CD14-positive monocyte (primary cell): ENCODE results near the gene DNAJA1. TPM values are rescaled to one million over a fixed set of nuclear protein-coding genes. Genes with fewer than 3 reads are reported as not detected.
A peak's percentile ranks its signal among the peaks of the same experiment; 100 is the strongest.
"Not testable (repeated sequence)": the region's sequence is repeated elsewhere in the genome, so short reads cannot be mapped to it uniquely, and the experiment has no call there.

Experiments
- DNase-seq, 3 donors: peaks; one replicate each; pipeline ENCODE4 v3.0.0-alpha.2; 2011 to 2022
- H2AFZ ChIP-seq: 2 replicates; pipeline ENCODE4 v1.6.0; 2012; ENCODE audit warnings: mild to moderate bottlenecking, low read depth, low read length, inconsistent platforms; ENCODE audit not compliant: insufficient read depth, poor library complexity, severe bottlenecking
- H3K27ac ChIP-seq, 2 donors: 1 replicate in 1 of 2; 2 replicates in 1 of 2; pipeline ENCODE4 v1.5.1; 2012 to 2013; ENCODE audit warnings: low read length in 2 of 2, control low read depth in 1 of 2, inconsistent platforms in 1 of 2, low read depth in 1 of 2, mild to moderate bottlenecking in 1 of 2
- H3K27me3 ChIP-seq, 2 donors: one replicate each; pipeline versions ENCODE4 v1.6.0 to v1.6.1; 2011 to 2013; ENCODE audit warnings: low read length in 2 of 2; ENCODE audit not compliant: control insufficient read depth in 2 of 2, insufficient read depth in 2 of 2
- H3K36me3 ChIP-seq, 2 donors: replicated peaks in 1 of 2; 1 replicate in 1 of 2; 2 replicates in 1 of 2; pipeline versions ENCODE4 v1.5.1 to v1.6.1; 2012 to 2013; ENCODE audit warnings: low read length in 2 of 2, control low read depth in 1 of 2, inconsistent platforms in 1 of 2, mild to moderate bottlenecking in 1 of 2; ENCODE audit not compliant: insufficient read depth in 2 of 2, control insufficient read depth in 1 of 2
- H3K4me1 ChIP-seq, 2 donors: 1 replicate in 1 of 2; 2 replicates in 1 of 2; pipeline versions ENCODE4 v1.5.1 to v1.6.1; 2012 to 2013; ENCODE audit warnings: low read length in 2 of 2, control low read depth in 1 of 2, inconsistent platforms in 1 of 2, mild to moderate bottlenecking in 1 of 2, moderate library complexity in 1 of 2; ENCODE audit not compliant: insufficient read depth in 2 of 2, control insufficient read depth in 1 of 2
- H3K4me2 ChIP-seq: replicated peaks from 2 replicates; pipeline ENCODE3; 2012; ENCODE audit warnings: low read length, moderate library complexity, mild to moderate bottlenecking; ENCODE audit not compliant: poor library complexity, severe bottlenecking; ENCODE audit errors: extremely low read depth
- H3K4me3 ChIP-seq, 3 experiments: fragments of 200-600 bp in 1 of 3; sonication (generic) in 1 of 3; replicated peaks in 1 of 3; 1 replicate in 2 of 3; 2 replicates in 1 of 3; pipeline ENCODE4 v1.5.1; 2011 to 2013; ENCODE audit warnings: low read length in 3 of 3, mild to moderate bottlenecking in 3 of 3, control low read depth in 2 of 3, low read depth in 2 of 3, inconsistent platforms in 1 of 3, moderate library complexity in 1 of 3
- H3K79me2 ChIP-seq: 2 replicates; pipeline ENCODE4 v1.6.0; 2012; ENCODE audit warnings: mild to moderate bottlenecking, control low read depth, inconsistent platforms, low read length, moderate library complexity; ENCODE audit not compliant: insufficient read depth
- H3K9ac ChIP-seq: 2 replicates; pipeline ENCODE4 v1.6.0; 2017; ENCODE audit warnings: low read length, mild to moderate bottlenecking; ENCODE audit not compliant: insufficient read depth, poor library complexity, severe bottlenecking
- H3K9me3 ChIP-seq, 2 donors: replicated peaks in 1 of 2; 1 replicate in 1 of 2; 2 replicates in 1 of 2; pipeline versions ENCODE4 v1.5.1 to v1.6.1; 2012 to 2013; ENCODE audit warnings: low read length in 2 of 2, control low read depth in 1 of 2; ENCODE audit not compliant: control insufficient read depth in 1 of 2, insufficient read depth in 1 of 2
- H4K20me1 ChIP-seq: 2 replicates; pipeline ENCODE4 v1.6.0; 2012; ENCODE audit warnings: mild to moderate bottlenecking, low read length, control low read depth, moderate library complexity; ENCODE audit not compliant: insufficient read depth
- H3K27ac Mint-ChIP-seq, 7 donors: one replicate each; pipeline ENCODE4 v1.8.0; 2020; ENCODE audit warnings: mild to moderate bottlenecking in 7 of 7, mixed read lengths in 7 of 7, moderate library complexity in 6 of 7, inconsistent platforms in 2 of 7
- H3K27me3 Mint-ChIP-seq, 3 donors: one replicate each; pipeline ENCODE4 v1.8.0; 2021 to 2022; ENCODE audit warnings: low read depth in 3 of 3, mild to moderate bottlenecking in 3 of 3, mixed read lengths in 3 of 3, moderate library complexity in 3 of 3, inconsistent platforms in 1 of 3
- H3K36me3 Mint-ChIP-seq, 2 donors: one replicate each; pipeline ENCODE4 v1.8.0; 2020; ENCODE audit warnings: mixed read lengths in 2 of 2, inconsistent platforms in 1 of 2, mild to moderate bottlenecking in 1 of 2
- H3K4me1 Mint-ChIP-seq: one replicate; pipeline ENCODE4 v1.8.0; 2020; ENCODE audit warnings: mild to moderate bottlenecking, mixed read lengths
- H3K4me3 Mint-ChIP-seq, 2 donors: one replicate each; pipeline ENCODE4 v1.8.0; 2020; ENCODE audit warnings: mild to moderate bottlenecking in 2 of 2, mixed read lengths in 2 of 2, moderate library complexity in 1 of 2
- H3K9me3 Mint-ChIP-seq, 7 donors: one replicate each; pipeline ENCODE4 v1.8.0; 2020 to 2022; ENCODE audit warnings: mixed read lengths in 7 of 7, mild to moderate bottlenecking in 6 of 7, moderate library complexity in 6 of 7, inconsistent platforms in 2 of 7
- CTCF ChIP-seq: fragments of 200-600 bp; IDR thresholded peaks from one replicate; pipeline ENCODE4 v1.8.0; 2022; ENCODE audit warnings: antibody characterized with exemption, mild to moderate bottlenecking
- WGBS: methylation state at CpG from one replicate; pipeline ENCODE4 v1.1.5; 2013; ENCODE audit warnings: missing lambda C conversion rate; ENCODE audit not compliant: insufficient coverage; 5-methylcytosine and 5-hydroxymethylcytosine counted together
- intact Hi-C, 2 donors: fragments of 100-400 bp; cut with micrococcal nuclease; formaldehyde crosslinking; loops; one replicate each; pipeline versions ENCODE4 v1.15.0 to v1.15.1; 2023
- polyA plus RNA-seq, 3 donors: library from polyadenylated mRNA; depleted of rRNA in 1 of 3; unstranded in 2 of 3; stranded (reverse) in 1 of 3; fragments of 300-500 nt in 2 of 3; fragments of >200 nt in 1 of 3; fragmentation: Illumina TruSeq in 2 of 3; gene quantifications; 1 replicate in 2 of 3; 2 replicates in 1 of 3; pipeline ENCODE4 v1.2.3, GENCODE V29; 2012 to 2021

The DNAJA1 gene
- polyA plus RNA-seq, 3 donors = 73.3 to 112 (median 93.6) TPM

- H3K4me1 Mint-ChIP-seq, H2AFZ ChIP-seq, H3K4me3 Mint-ChIP-seq, H3K4me3 ChIP-seq, H3K27ac ChIP-seq, H3K4me1 ChIP-seq, H3K36me3 ChIP-seq, H3K36me3 Mint-ChIP-seq, H3K9me3 ChIP-seq, H4K20me1 ChIP-seq, H3K9me3 Mint-ChIP-seq, H3K4me2 ChIP-seq, DNase-seq, H3K9ac ChIP-seq, H3K27me3 ChIP-seq, H3K27me3 Mint-ChIP-seq: not testable (repeated sequence)
- intact Hi-C loops = loop anchor here in 1 of 2 donors (2.0 kb wide), 1 partner anchor 19 kb away; the partner anchor contains the start of gene DNAJA1
- peaks cover 18% of the 10 kb centered on the region for H3K79me2 ChIP-seq
- H3K27ac Mint-ChIP-seq = peak overlapping the region in 1 of 7 donors; percentile 61
Measured at GRCh38 chr9:33005335-33005734, 19.7 kb upstream of the DNAJA1 start.

GRCh38 chr9:33007755-33008154 lies 17.3 kb upstream of the DNAJA1 start:
- Histone ChIP-seq H3K4me2 (no peak overlapping the region), H3K4me1 (peaks cover 12 to 13% of the 10 kb centered on the region in 2 donors), H3K9ac (no peak overlapping the region), H3K36me3 (no peaks in the 10 kb centered on the region), H4K20me1 (no peaks in the 10 kb centered on the region), H3K9me3 (no peaks in the 10 kb centered on the region), H3K79me2 (peaks cover 8% of the 10 kb centered on the region), H2AFZ (no peak overlapping the region), H3K27ac (no peak overlapping the region), H3K4me3 (no peak overlapping the region), H3K27me3 (no peaks in the 10 kb centered on the region)
- Mint-ChIP-seq H3K27me3 (no peaks in the 10 kb centered on the region), H3K4me1 (peaks cover 10% of the 10 kb centered on the region), H3K27ac (peak overlapping the region in 1 of 7 donors; percentile 59), H3K36me3 (no peaks in the 10 kb centered on the region), H3K4me3 (no peak overlapping the region), H3K9me3 (no peaks in the 10 kb centered on the region)
- intact Hi-C loops = no loop called here
- TF ChIP-seq CTCF = no peak
- WGBS = 92% methylated on average over 2 of the region's 4 CpGs
- no peak for DNase-seq
